Sigmoid colon (tissue), 7 donors: Measurements from ENCODE around the gene DHX35. TPM values are rescaled to one million over a fixed set of nuclear protein-coding genes. Genes with fewer than 3 reads are reported as not detected.
A peak's percentile ranks its signal among the peaks of the same experiment; 100 is the strongest.

ENCODE experiments used
- DNase-seq: peaks from one replicate; pipeline ENCODE4 v3.0.0-alpha.2; 2019
- H3K27ac ChIP-seq, 4 donors: fragments of 200-600 bp; sonication (generic); one replicate each; pipeline ENCODE4 v1.5.1; 2016 to 2019; ENCODE audit warnings: mild to moderate bottlenecking in 1 of 4
- H3K27me3 ChIP-seq, 3 donors: fragments of 200-600 bp; sonication (generic); one replicate each; pipeline ENCODE4 v1.5.1; 2019; ENCODE audit warnings: mild to moderate bottlenecking in 1 of 3
- H3K36me3 ChIP-seq, 4 donors: fragments of 200-600 bp; sonication (generic); one replicate each; pipeline ENCODE4 v1.5.1; 2016 to 2019
- H3K4me1 ChIP-seq, 4 donors: fragments of 200-600 bp; sonication (generic); one replicate each; pipeline ENCODE4 v1.5.1; 2017 to 2019
- H3K4me3 ChIP-seq, 4 donors: fragments of 200-600 bp; sonication (generic); one replicate each; pipeline ENCODE4 v1.5.1; 2017 to 2019; ENCODE audit warnings: mild to moderate bottlenecking in 2 of 4, moderate library complexity in 1 of 4
- H3K9me3 ChIP-seq, 4 donors: fragments of 200-600 bp in 3 of 4; sonication (generic) in 3 of 4; one replicate each; pipeline versions ENCODE4 v1.5.1 to v1.6.1; 2013 to 2019
- EP300 ChIP-seq, 4 donors: sonication (generic); formaldehyde crosslinking; IDR thresholded peaks; one replicate each; pipeline ENCODE4 v1.6.1; 2017; ENCODE audit warnings: antibody characterized with exemption in 4 of 4
- POLR2A ChIP-seq, 2 donors: fragments of 450-650 bp; IDR thresholded peaks; one replicate each; pipeline ENCODE4 v1.6.1; 2016; ENCODE audit warnings: antibody characterized with exemption in 2 of 2, mild to moderate bottlenecking in 2 of 2, moderate library complexity in 2 of 2
- POLR2AphosphoS5 ChIP-seq, 4 donors: sonication (generic); formaldehyde crosslinking; IDR thresholded peaks; one replicate each; pipeline ENCODE4 v1.6.1; 2017; ENCODE audit warnings: antibody characterized with exemption in 4 of 4
- WGBS, 2 donors: extraction: QIAGEN DNeasy Blood & Tissue Kit; methylation state at CpG; one replicate each; pipeline ENCODE4 v1.1.7; 2013; 5-methylcytosine and 5-hydroxymethylcytosine counted together
- intact Hi-C: fragments of 100-400 bp; cut with DNase I; formaldehyde crosslinking; loops from one replicate; pipeline ENCODE4 v1.15.1; 2023
- polyA plus RNA-seq, 3 donors: library from polyadenylated mRNA; stranded (reverse); fragments of 200-250 nt; gene quantifications; one replicate each; pipeline ENCODE4 v1.2.3, GENCODE V29; 2013
- total RNA-seq, 4 donors: library from RNA; depleted of rRNA; stranded (reverse); fragments of >200 nt; gene quantifications; one replicate each; pipeline ENCODE4 v1.1.0, GENCODE V29; 2016
- TF ChIP-seq, protein P1 (sequence below), 4 experiments: fragments of 450-650 bp in 3 of 4; fragments of 200-600 bp in 1 of 4; IDR thresholded peaks; one replicate each; pipeline ENCODE4 v1.5.1; 2016 to 2019; ENCODE audit warnings: antibody characterized with exemption in 4 of 4, mild to moderate bottlenecking in 3 of 4, moderate library complexity in 2 of 4
- donor health status: healthy with polysubstance abuse.
- donor health status: Bipolar disorder and iron deficiency.
- donor health status: healthy.

DHX35 gene
- total and polyA plus RNA-seq, 7 donors: 8.8 to 33.2 (median 16.1) TPM

DNA sequence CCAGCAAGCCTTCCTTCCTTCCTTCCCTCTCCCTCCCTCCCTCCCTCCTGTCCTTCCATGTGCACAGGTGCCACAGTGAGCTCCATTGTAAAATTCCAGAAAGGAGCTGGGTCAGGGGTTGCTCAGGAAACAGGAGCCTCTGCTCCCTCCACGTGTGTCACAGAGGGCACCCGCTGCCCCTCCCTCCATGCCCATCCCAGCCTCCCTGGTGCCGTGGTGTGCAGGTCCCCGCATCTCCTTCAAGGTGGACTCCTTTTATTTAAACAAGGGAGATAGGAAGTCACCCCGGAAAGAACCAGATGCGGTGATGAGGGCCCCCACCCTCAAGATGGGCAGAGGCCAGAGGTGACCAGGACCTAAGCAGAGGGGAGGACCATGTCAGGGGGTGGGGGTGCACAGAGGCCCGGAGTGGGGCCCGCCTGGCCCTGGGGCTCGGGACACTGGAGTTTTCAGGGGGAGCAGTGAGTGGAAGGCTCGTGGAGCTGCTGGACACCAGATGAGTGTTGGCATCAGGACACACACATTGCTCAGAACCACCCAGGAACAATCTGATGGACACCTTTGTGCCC lies 85.4 kb downstream of the DHX35 start:
- Histone ChIP-seq H3K36me3 (peaks cover 0 to 8% (median 4%) of the 10 kb centered on the region in 4 donors), H3K27me3 (no peaks in the 10 kb centered on the region), H3K9me3 (no peaks in the 10 kb centered on the region), H3K4me1 (peaks cover 0 to 29% (median 13%) of the 10 kb centered on the region in 4 donors), H3K27ac (peak overlapping the region in 3 of 4 donors; percentile 40 to 47 (median 44)), H3K4me3 (no peak overlapping the region)
- no peak for DNase-seq
- 56 to 71% methylated on average over 10 of the region's 10 CpGs for WGBS, 2 donors
- intact Hi-C loops: loop anchor here (5.0 to 10.0 kb wide), 3 partner anchors 60 to 293 kb away; no protein-coding TSS in a partner anchor
- no peak for TF ChIP-seq POLR2A (IDR thresholded peaks at IDR 0.05)
- TF ChIP-seq POLR2AphosphoS5 (IDR thresholded peaks at IDR 0.05): no peak
- TF ChIP-seq EP300 (IDR thresholded peaks at IDR 0.05): no peak
- TF ChIP-seq, protein P1, sequence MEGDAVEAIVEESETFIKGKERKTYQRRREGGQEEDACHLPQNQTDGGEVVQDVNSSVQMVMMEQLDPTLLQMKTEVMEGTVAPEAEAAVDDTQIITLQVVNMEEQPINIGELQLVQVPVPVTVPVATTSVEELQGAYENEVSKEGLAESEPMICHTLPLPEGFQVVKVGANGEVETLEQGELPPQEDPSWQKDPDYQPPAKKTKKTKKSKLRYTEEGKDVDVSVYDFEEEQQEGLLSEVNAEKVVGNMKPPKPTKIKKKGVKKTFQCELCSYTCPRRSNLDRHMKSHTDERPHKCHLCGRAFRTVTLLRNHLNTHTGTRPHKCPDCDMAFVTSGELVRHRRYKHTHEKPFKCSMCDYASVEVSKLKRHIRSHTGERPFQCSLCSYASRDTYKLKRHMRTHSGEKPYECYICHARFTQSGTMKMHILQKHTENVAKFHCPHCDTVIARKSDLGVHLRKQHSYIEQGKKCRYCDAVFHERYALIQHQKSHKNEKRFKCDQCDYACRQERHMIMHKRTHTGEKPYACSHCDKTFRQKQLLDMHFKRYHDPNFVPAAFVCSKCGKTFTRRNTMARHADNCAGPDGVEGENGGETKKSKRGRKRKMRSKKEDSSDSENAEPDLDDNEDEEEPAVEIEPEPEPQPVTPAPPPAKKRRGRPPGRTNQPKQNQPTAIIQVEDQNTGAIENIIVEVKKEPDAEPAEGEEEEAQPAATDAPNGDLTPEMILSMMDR (IDR thresholded peaks at IDR 0.05): no peak

DNA sequence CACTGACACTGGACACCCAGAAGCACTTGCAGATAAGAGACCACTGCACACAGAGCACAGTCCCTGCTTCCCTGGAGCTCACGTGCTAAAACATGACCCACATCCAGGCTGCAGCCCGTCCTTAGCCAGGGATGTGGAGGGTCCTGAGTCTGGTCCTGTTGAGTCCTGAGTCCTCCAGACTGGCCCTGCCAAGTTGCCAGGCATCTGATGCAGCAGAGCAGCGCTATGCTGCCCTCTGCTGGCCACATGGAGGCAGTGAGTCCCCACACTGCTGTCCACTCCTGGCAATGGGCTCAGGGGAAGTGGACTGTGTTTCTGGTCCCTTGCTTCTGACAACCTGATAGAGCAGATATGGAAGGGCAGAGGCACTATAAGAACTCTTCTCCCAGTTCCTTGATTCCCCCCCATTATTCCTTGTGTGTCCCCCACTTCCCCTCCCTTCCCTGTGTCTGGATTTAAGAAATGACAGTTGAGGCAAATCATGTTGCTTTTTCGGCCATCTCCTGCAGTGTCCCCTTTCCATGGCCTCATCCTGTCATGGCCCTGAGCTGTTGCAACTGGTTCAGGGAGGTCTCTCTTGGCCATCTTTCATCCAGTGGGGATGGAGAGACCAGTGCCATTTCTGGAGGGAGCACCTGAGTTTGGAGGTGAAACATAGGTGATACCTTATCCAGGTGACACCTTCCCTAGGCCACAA lies 86.0 kb downstream of the DHX35 start:
- peak; percentile 89 for DNase-seq
- Histone ChIP-seq H3K27me3 (no peaks in the 10 kb centered on the region), H3K4me1 (peaks cover 0 to 29% (median 13%) of the 10 kb centered on the region in 4 donors), H3K9me3 (no peaks in the 10 kb centered on the region), H3K36me3 (peaks cover 0 to 2% (median under 1%) of the 10 kb centered on the region in 4 donors), H3K4me3 (no peak overlapping the region), H3K27ac (peak overlapping the region in 3 of 4 donors; percentile 40 to 47 (median 44))
- 22 to 26% methylated on average over 4 of the region's 4 CpGs for WGBS, 2 donors
- intact Hi-C loops: loop anchor here (1.0 to 10.0 kb wide), 4 partner anchors 61 to 293 kb away; partner anchors contain the start of gene FAM83D
- TF ChIP-seq EP300 (IDR thresholded peaks at IDR 0.05) (no peak), POLR2AphosphoS5 (IDR thresholded peaks at IDR 0.05) (peak in 3 of 4 donors; percentile 20 to 43 (median 39)), POLR2A (IDR thresholded peaks at IDR 0.05) (no peak)
- TF ChIP-seq, protein P1 (IDR thresholded peaks at IDR 0.05): peak; percentile 88 to 96 (median 92)

DNA sequence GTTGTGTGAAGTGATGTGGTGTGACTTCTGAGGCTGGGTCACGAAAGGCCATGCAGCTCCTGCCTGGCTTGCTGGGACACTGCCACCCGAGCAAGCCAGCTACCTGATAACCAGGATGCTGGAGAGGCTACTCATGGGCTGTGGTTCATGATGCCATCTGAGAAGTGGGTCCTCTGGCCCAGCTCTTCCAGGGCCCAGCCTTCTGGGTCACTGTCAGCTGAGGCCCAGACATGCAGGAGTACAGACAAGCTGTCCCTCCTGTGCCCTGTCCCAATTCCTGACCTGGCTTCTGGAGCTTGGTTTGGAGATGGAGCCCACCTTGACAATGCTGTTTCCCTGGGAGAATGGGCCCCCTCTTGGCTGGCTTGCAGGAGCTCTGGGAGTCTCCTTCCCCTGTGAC lies 87.0 kb downstream of the DHX35 start:
- DNase-seq: peak; percentile 54
- TF ChIP-seq EP300 (IDR thresholded peaks at IDR 0.05): no peak
- TF ChIP-seq POLR2AphosphoS5 (IDR thresholded peaks at IDR 0.05): no peak
- no peak for TF ChIP-seq POLR2A (IDR thresholded peaks at IDR 0.05)
- TF ChIP-seq, protein P1 (IDR thresholded peaks at IDR 0.05): no peak
- intact Hi-C loops: loop anchor here (5.0 to 10.0 kb wide), 3 partner anchors 62 to 294 kb away; no protein-coding TSS in a partner anchor
- Histone ChIP-seq H3K4me3 (peak overlapping the region in 2 of 4 donors; percentile 73 to 74), H3K36me3 (no peaks in the 10 kb centered on the region), H3K27me3 (no peaks in the 10 kb centered on the region), H3K9me3 (no peaks in the 10 kb centered on the region), H3K4me1 (peaks cover 0 to 29% (median 13%) of the 10 kb centered on the region in 4 donors), H3K27ac (peak overlapping the region in 3 of 4 donors; percentile 75 to 82 (median 79))
- 83 to 88% methylated on average over 2 of the region's 2 CpGs for WGBS, 2 donors

DNA sequence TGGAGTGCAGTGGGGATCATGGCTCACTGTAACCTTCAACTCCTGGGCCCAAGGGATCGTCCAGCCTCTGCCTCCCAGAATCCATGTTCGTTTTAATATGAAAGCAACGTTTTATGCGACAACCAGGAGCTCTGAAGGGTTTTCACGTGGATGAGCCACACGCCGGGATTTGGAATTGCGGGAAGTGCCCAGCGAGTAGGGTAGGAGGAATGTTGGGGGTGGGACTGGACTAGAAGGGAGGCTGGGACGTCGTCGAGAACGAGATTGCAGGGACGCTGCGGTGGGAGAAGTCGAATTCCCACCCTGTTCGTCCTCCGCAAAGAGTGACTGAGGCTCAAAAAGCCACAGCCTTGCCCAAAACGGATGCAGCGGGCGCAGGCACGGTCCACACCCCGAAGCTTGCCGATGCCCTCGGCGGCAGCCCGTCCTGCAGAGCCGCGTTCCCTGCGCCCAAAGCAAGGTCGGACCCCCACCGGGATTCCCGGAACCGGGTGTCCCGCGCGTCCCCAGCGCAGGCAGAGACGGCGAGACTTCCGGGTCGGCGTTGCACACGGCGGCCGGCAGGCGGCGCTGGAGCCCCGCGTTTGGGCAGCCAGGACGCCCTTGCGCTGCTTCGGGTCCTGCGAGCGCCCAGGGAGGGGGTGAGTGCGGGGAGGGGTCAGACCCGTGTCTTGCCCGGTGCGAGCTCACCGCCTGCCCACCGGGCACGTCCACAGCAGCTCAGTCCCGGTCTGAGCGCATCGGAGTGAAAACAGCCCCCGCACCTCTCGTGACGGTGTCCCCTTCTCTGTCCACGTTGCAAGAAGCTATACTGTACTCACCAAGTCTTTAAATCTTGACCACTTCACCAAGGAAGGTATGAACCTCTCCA lies 87.8 kb downstream of the DHX35 start:
- peak overlapping the region; percentile 46 to 74 (median 68) for H3K4me3 ChIP-seq
- intact Hi-C loops: loop anchor here (1.0 to 10.0 kb wide), 4 partner anchors 31 to 295 kb away; no protein-coding TSS in a partner anchor
- H3K9me3 ChIP-seq: no peaks in the 10 kb centered on the region
- no peaks in the 10 kb centered on the region for H3K36me3 ChIP-seq
- 1% methylated on average over 69 of the region's 69 CpGs for WGBS, 2 donors
- TF ChIP-seq POLR2AphosphoS5 (IDR thresholded peaks at IDR 0.05) (peak in 2 of 4 donors; percentile 30 to 69), EP300 (IDR thresholded peaks at IDR 0.05) (no peak), POLR2A (IDR thresholded peaks at IDR 0.05) (no peak)
- TF ChIP-seq, protein P1 (IDR thresholded peaks at IDR 0.05): peak; percentile 92 to 98 (median 98)
- peaks cover 0 to 29% (median 13%) of the 10 kb centered on the region in 4 donors for H3K4me1 ChIP-seq
- H3K27ac ChIP-seq: peak overlapping the region; percentile 70 to 82 (median 77)
- H3K27me3 ChIP-seq: no peaks in the 10 kb centered on the region
- peak; percentile 84 for DNase-seq
